Measurements from ENCODE around the gene NUP93.

The NUP93 gene

DNA sequence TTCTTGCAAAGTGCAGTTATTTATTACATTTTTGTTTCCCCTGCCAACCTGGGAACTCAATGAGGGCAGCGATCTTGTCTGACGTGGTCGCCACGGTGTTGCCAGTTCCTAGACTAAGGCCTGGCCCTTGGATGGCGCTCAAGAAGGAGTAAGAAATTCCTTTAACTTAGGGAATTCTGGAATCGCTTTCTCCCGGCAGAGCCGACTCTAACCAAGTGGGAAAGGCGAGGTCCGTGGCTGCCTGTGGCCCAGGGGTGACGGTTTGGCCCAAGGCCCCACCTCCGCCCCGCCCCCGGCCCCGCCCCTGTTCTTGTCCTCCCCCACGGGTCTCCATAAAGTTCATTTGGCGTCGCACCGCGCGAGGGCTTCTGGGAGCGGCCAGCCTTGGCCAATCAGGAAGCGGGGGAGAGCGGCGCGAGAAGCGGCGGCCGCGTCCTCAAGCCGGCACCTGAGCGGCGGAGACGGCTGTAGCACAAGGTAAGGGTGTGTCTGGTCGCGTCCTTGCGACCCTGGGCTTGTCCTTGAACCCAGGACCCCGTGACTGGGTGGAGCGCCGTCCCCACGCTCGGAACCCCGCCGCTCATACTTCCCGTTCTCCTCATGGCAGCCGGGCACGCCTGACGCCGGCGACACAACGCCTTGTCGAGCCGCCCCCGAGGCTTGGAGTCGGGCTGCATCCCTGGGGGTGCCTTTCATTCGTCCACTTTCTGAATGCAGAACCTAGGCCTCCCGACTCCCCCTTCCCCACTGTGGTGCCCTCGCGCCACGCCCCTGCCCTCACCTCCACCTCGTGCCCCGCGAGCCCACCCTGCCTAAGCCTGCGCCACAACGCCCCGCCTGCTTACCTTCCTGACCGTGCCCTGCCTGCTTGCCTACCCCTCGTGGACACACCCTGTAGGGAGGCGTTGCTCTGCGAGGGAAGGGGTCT lies at the start of gene NUP93:
TSS of gene NUP93 (plus strand) at position 395 of the 928 bp plus-strand sequence. CDS start 18,119 bp downstream, outside the sequence.
- peak within 1 kb of the TSS; percentile 88 for H3K4me3 ChIP-seq (ENCODE audit: low read depth, low read length)
- in situ Hi-C loops (cut with HindIII; ENCODE audit: low sequenced_read_pairs), result no loop called here
- peak; percentile 94 for DNase-seq (ENCODE audit: low read depth, low spot score)
- TF ChIP-seq CTCF (IDR thresholded peaks at IDR 0.05; ENCODE audit: low read depth, low read length), result no peak

GRCh38 chr16:56681939-56682702 lies 47.8 kb upstream of the NUP93 start, which contains the start of gene MT1X:
MT1X (plus strand) TSS chr16:56682470; CDS start chr16:56682541, 71 bp downstream.
- in situ Hi-C loops (cut with HindIII; ENCODE audit: low sequenced_read_pairs), result no loop called here
- H3K4me3 ChIP-seq (ENCODE audit: low read depth, low read length), result peak within 1 kb of the TSS; percentile 55
- peak; percentile 85 for DNase-seq (ENCODE audit: low read depth, low spot score)

DNA sequence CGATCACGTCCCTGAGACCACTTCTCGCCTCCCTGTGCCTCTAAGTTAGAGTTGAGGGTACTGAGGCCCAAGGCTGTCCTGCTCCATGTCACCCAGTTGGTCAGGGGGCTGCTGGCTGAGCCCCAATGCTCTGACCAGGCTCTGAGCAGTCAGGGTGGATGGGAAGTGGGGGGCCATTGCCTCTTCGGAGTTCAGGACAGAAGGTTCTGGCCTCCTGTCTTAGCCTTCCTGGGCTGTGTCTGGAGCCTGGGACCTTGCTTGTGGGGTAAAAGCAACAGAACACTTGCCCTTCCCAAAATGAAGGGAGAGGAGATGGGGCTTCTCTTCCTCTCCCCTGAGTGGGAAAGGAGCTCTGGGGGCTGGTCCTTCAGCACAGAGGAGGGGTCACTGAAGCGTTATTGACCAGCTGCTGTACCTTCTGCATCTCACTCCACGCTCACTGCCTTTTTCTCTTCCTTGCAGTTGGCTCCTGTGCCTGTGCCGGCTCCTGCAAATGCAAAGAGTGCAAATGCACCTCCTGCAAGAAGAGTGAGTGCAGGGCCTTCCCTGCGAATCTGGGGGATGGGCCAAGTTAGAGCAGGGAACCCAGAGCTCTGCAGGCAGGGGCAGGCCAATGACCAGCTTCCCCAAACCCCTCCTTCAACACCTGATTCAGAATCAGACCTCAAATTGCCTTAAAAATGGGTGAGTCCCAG lies 47.1 kb upstream of the NUP93 start:
- H3K4me3 ChIP-seq (ENCODE audit: low read depth, low read length), result peak overlapping the region; percentile 55
- no peak for DNase-seq (ENCODE audit: low read depth, low spot score)
- TF ChIP-seq CTCF (IDR thresholded peaks at IDR 0.05; ENCODE audit: low read depth, low read length), result no peak
- in situ Hi-C loops (cut with HindIII; ENCODE audit: low sequenced_read_pairs), result no loop called here

More at GRCh38 chr16:56681939-56682702, 47.8 kb upstream of the NUP93 start, which contains the start of gene MT1X:
- TF ChIP-seq CTCF (IDR thresholded peaks at IDR 0.05; ENCODE audit: low read depth, low read length), result no peak

DNA sequence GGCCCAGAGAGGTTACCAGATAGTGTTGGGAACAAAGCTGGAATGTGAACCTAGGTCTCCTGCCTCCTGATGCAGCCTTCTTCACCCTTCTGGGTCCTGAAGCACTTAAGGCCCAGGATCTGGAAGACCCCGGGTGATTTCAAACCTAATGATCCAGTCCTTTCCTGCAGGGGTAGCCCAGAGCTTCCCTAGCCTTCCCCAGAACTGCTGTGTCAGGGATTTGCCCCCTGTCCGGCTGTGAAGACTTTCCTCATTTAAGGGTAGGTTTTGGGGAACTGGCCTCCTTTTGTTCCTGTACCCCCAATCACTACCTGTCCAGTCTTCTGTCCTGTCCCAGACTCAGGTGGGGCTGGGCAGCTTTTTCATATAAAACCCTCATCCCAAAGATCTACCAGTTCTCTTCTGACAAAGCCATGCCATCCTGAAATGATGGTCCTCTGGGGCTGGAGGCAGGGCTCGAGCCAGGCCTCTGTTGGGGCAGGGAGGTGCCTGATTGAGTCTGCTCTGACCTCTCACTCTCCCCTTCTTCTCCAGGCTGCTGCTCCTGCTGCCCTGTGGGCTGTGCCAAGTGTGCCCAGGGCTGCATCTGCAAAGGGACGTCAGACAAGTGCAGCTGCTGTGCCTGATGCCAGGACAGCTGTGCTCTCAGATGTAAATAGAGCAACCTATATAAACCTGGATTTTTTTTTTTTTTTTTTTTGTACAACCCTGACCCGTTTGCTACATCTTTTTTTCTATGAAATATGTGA lies 46.3 kb upstream of the NUP93 start:
- DNase-seq (ENCODE audit: low read depth, low spot score), result no peak
- no peak overlapping the region for H3K4me3 ChIP-seq (ENCODE audit: low read depth, low read length)
- TF ChIP-seq CTCF (IDR thresholded peaks at IDR 0.05; ENCODE audit: low read depth, low read length), result no peak
- in situ Hi-C loops (cut with HindIII; ENCODE audit: low sequenced_read_pairs), result no loop called here

GRCh38 chr16:56684256-56684925 lies 45.5 kb upstream of the NUP93 start:
- no peak for TF ChIP-seq CTCF (IDR thresholded peaks at IDR 0.05; ENCODE audit: low read depth, low read length)
- DNase-seq (ENCODE audit: low read depth, low spot score), result no peak
- no peak overlapping the region for H3K4me3 ChIP-seq (ENCODE audit: low read depth, low read length)
- in situ Hi-C loops (cut with HindIII; ENCODE audit: low sequenced_read_pairs), result no loop called here

Data from astrocyte of the spinal cord (primary cell).